ENCODE results near the gene C6orf141. TPM values are rescaled to one million over a fixed set of nuclear protein-coding genes. Genes with fewer than 3 reads are reported as not detected.

Gene C6orf141
- total and polyA plus RNA-seq, 2 of the 8 experiments (the other 6 are each of a cell fraction or from before 2014, with no cell fraction given): 7.6 to 16.1 TPM

DNA sequence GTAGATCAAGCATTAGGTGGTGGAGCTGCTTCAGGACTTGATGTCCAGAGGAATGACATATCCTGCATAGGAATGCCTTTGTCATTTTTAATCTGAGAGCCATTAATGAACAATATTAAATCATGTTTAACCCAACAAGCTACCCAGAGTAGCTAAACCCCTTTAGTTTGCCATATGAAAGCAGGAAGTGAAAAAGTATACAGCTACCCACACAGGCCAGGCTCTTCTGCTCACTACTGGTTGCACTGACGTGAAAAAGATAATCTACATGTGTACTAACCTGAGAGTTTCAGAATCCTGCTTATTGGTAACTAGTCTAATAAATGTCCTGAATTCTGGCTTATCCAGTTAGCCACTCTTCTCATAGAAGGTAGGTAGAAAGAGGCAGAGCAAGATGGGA, 30.8 kb upstream of the C6orf141 start (continued):
- no peak for TF ChIP-seq HDAC6 (IDR thresholded peaks at IDR 0.05; ENCODE audit: low read depth, low read length)
- TF ChIP-seq CBX8 (IDR thresholded peaks at IDR 0.05; ENCODE audit: borderline replicate concordance, low read depth, low read length): no peak
- TF ChIP-seq BCL11A (IDR thresholded peaks at IDR 0.05; ENCODE audit: low read depth in 2 of 2, low read length in 2 of 2): no peak
- no peak for TF ChIP-seq CHD2 (IDR thresholded peaks at IDR 0.05; ENCODE audit: low read length)
- TF ChIP-seq ASH2L (IDR thresholded peaks at IDR 0.05; ENCODE audit: low read length): no peak
